Embryonic facial prominence (tissue), 1 donor: ENCODE measurements around the gene ACO1.
"Not testable (repeated sequence)": the region's sequence is repeated elsewhere in the genome, so short reads cannot be mapped to it uniquely, and the experiment has no call there.

Experiments
- DNase-seq: peaks from one replicate; pipeline ENCODE4 v3.0.0-alpha.2; 2016; ENCODE audit errors: extremely low spot score

ACO1 gene

GRCh38 chr9:32384364-32385151 lies at the start of gene ACO1:
TSS of gene ACO1 (plus strand) at chr9:32384643. CDS start at chr9:32405507, 20,864 bp downstream.
- peak; percentile 30 for DNase-seq

DNA sequence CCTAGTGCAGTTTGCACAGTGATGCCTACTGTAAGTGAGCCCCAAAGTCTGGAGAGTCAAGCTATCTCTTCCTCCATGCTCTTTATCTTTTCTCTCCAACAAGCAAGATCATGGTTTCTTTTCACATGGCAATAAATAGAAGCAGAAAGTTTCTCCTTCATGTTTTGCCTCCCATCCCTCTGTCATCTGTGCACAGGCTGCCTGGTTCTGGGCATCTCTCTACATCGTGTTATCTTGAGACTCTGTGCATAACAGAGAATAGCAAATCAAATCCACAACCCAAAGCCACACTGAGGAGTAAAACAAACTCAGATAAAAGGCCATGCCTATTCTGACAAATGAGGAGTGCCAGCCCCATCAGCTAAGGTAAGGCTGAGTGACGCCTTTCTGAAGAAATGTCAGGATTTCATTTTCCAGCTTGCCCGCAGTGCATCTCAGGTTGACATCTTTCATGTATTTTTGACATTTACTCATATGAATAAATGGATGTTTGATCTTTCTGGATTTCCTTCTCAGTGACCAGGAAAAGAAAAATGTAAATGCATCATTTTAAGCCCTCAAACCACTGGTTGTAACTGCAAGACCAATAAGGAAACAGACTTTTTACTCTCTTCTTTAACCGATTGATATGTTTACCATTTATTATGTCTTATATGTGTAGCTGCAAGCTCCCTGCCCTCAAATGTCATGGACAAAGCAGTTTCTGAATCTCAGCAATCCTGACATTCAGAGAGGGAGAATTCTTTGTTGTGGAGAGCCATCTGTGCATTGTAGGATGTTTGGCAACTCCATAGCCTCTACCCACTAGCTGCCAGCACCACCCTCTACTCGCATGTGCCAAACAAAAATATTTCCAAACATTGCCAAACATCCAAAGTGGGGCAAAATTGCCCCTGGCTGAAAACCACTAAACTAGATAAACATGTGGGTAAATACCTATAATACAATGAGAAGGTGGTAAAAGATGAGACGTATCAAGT lies 49.2 kb upstream of the ACO1 start:
- DNase-seq: no peak

DNA sequence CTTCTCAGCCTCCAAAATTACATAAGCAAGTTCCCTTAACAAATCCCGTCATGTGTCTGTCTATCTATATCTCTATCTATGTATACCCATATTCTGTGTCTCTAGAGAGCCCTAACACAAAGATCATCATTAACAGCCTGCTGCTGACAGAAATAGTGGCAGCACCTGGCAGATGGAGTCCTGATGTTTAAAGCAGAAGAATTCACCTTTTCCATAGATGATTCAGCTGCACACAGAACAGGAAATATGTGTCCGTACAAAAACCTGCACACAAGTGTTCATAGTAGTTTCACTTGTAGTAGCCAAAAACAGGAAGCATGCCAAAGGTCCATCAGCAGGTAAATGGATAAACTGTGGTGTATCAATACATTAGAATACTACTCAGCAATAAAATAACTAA lies 45.0 kb upstream of the ACO1 start:
- no peak for DNase-seq

DNA sequence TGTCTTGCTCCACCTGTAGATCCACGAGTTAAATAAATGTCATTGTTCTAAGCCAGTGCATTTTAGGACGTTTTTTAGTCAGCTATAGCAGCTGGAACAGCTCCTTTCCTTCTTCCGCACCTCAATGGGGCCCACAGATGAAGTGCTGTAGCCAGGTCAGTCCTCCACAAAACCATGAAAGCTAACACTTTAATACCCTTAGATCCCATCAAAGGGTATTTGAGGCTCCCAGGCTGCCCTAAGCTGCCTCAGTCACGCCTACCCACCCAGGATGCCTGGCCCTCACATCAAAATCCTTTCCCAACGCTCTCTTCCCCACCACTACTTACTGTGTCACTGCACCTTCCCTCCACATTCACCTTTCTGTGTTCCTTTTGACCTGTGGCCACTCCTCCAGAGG lies 44.1 kb upstream of the ACO1 start:
- no peak for DNase-seq

- no peak for DNase-seq
Measured at GRCh38 chr9:32344551-32345182, 39.8 kb upstream of the ACO1 start.

GRCh38 chr9:32345243-32345642 lies 39.2 kb upstream of the ACO1 start:
- no peak for DNase-seq

DNA sequence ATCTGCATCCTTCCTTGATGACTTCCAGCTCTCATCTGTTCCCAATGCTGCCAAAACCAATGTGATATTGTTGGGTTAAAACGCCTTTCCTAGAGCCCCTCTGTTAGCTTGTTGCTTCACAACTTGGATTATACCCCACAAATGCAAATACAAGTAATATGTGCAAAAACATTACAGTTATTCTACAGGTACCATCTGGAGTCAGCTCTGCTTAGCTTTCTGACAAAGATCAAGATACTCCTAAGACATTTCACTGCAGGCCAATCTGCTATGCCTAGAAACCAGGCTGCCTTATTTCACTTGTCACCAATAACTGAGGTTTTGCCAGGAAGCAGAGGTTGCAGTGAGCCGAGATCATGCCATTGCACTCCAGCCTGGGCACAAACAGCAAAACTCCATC lies 36.9 kb upstream of the ACO1 start:
- no peak for DNase-seq

GRCh38 chr9:32348106-32348695 lies 36.2 kb upstream of the ACO1 start:
- DNase-seq: no peak

- DNase-seq: no peak
Measured at GRCh38 chr9:32349013-32349412, 35.4 kb upstream of the ACO1 start.

GRCh38 chr9:32350682-32351081 lies 33.8 kb upstream of the ACO1 start:
- DNase-seq: no peak

DNA sequence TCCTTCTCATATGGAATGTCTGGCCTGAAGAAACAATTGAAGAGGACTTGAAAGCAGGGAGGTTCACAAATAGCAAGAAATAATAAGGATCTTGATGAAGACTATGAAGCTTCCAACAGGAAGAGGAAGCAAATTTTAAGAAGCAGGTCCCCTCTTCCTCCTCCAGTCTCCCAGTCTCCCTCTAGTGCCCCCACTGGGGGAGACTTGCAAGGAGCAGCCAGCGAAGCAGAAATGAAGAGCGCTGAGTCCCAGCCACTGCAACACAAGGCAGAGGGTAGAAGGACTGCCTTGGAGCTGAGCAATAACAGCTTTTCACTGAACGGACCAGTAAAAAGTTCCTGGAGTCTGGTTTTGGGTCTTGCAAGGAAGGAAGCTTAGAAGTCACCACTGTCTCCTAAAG lies 32.6 kb upstream of the ACO1 start:
- DNase-seq: no peak

DNA sequence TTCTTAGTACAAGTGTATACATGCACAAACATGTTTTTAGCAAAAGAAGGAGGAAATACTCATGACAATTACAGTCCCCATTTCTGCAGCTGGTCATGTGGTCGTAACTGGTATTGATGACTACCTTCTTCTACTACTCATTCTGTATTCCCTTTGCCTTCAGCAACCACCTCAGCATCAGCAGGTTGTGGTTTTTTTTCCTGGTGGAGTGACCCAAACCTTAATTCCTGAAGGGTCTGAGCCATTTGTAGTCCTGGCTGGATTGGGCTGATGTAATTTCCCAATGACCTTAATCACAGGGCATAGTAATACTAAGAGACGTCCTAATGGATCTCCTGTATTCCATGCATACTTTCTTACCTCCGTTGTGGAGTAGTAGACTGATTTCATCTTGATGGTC lies 31.0 kb upstream of the ACO1 start:
- not testable (repeated sequence) for DNase-seq

DNA sequence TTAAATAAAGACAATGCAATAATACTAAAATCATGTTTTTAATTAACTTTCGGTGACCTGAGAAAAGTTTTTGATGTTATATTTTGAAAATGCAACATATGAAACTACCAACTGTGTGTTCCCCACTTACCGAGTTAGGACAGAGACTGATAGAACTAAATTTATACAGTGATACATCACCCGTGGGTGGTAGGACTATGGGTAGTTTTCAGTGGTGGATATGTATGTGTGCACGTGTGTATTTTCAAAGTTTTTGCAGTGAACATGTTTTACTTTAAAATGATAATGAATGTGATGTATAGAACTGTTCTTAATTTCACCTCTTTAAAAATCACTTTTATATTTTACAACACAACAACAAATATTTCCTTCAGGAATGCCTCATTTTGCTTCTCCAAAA lies 25.0 kb upstream of the ACO1 start:
- no peak for DNase-seq

- no peak for DNase-seq
Measured at GRCh38 chr9:32360983-32361673, 23.3 kb upstream of the ACO1 start.

DNA sequence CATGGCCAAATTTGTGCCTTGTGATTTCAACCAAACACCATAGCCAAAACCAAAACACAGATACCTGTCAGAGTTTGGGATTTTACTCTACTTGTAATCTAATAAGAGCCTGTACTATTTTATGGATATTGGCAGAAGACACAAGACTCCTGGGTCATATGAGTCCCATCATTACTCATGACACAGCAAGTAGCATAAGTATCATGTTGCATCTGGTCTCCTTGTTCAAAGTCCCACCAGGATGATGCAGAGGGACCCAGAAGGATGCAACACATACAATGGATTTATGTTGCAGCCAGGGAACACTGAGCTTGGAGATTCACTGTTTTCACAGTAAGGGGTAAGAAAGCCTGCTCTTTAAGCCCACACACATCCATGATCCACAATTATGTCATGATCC lies 13.2 kb upstream of the ACO1 start:
- no peak for DNase-seq

- DNase-seq: no peak
Measured at GRCh38 chr9:32371679-32372078, 12.8 kb upstream of the ACO1 start.

DNA sequence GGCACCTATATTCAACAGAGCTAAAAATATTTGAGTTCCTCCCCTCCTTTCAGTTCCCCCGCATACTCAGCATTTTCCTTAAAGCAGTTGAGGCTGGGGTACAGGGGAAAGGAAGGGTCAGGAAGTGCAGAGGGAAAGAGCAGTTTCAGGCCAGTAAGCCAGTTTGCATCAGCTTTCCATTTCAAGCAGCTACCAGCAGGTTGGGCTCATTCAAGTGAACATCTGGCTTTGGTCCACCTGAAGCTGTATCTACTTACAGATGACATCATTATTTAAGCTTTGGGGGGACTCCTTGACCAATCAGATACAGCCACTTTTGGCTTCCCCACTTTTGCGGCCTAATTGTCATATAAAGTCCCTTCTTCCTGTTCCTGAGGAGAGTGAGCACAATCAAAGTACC lies 8.2 kb upstream of the ACO1 start:
- no peak for DNase-seq

GRCh38 chr9:32378496-32378895 lies 5.9 kb upstream of the ACO1 start:
- DNase-seq: no peak

DNA sequence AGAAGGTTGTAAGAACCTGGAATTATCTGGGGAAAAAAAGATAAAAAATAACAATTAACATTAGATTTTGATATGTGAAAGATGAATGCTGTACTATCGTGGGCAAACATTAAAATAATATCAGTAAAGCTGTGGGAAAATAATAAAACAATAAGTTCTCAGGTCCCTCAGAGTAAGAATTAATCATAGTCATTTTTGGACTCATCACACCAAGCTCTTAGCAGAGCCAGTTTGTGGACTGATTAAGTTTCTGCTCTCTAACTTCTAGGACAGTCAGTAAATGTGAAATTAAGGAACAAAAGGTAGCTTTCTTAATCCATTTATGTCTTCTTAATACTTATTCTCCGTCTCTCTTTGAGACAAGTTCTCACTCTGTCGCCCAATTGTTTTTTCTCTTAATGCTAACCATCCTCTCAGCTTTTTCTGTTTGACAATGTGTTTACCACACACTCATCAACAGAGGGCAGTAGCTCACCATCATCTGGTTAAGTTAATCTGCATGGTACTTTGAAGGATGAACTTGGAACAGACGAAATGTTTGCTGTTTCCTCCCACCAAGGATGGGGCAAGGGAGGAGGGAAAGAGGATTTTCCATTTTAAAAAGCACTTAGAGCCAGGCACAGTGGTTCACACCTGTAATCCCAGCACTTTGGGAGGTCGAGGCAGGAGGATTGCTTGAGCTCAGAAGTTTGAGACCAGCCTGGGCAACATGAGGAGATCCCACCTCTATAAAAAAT lies 5.3 kb upstream of the ACO1 start:
- peak; percentile 62 for DNase-seq

GRCh38 chr9:32380944-32381343 lies 3.5 kb upstream of the ACO1 start:
- no peak for DNase-seq
